K562 (cell line): ENCODE data around the gene ZNF138. TPM values are rescaled to one million over a fixed set of nuclear protein-coding genes. Genes with fewer than 3 reads are reported as not detected.

Experiments
- ATAC-seq: fragments of 200-7000 bp; cut with Tn5 transposase; 3 replicates; pipeline ENCODE4 v1.9.1; 2020; ENCODE audit warnings: moderate library complexity
- BruUV-seq: library from RNA; stranded (reverse); fragments of 400-500 nt; replicated peaks from 2 replicates; lab custom pipeline; 2021; lab: Mats Ljungman, UMichigan
- CTCF ChIA-PET: fragments of 300-600 bp; formaldehyde crosslinking; extraction: SDS; loops from one replicate; lab custom pipeline; 2021; ENCODE audit warnings: low intra/inter-chr PET ratio; lab: Yijun Ruan, JAX
- POLR2A ChIA-PET: fragments of 300-600, 350-650 bp; sonication (Branson Sonifier 250); formaldehyde crosslinking; extraction: SDS; loops from one replicate; lab custom pipeline; 2021; ENCODE audit warnings: antibody characterized with exemption, inconsistent platforms; lab: Yijun Ruan, JAX
- DNase-seq, 4 experiments: peaks; one replicate each; pipeline versions ENCODE4 v3.0.0 to v3.0.0-alpha.2; 2011 to 2018; ENCODE audit warnings: low spot score in 3 of 4, mixed read lengths in 3 of 4; ENCODE audit errors: extremely low read depth in 1 of 4
- FAIRE-seq: peaks from 2 replicates; lab custom pipeline; 2011; peaks lifted over from hg19 to GRCh38; lab: Jason Lieb, UNC
- H2AFZ ChIP-seq: 2 replicates; pipeline ENCODE4 v1.6.0; 2011; ENCODE audit warnings: low read depth, low read length, control low read depth, inconsistent platforms
- H3K27ac ChIP-seq: fragments of 200-600 bp; 3 replicates; pipeline ENCODE4 v1.8.0; 2011; ENCODE audit warnings: low read depth, mild to moderate bottlenecking, control low read depth, inconsistent platforms, low read length, moderate library complexity, mixed read lengths; ENCODE audit errors: extremely low read depth
- H3K27me3 ChIP-seq, 2 experiments: fragments of 300-600 bp in 1 of 2; 2 replicates in 1 of 2; 3 replicates in 1 of 2; pipeline versions ENCODE4 v1.6.0 to v1.8.0; 2011; ENCODE audit warnings: inconsistent platforms in 2 of 2, low read length in 2 of 2, mild to moderate bottlenecking in 1 of 2, mixed read lengths in 1 of 2, moderate library complexity in 1 of 2; ENCODE audit not compliant: control insufficient read depth in 2 of 2, insufficient read depth in 2 of 2
- H3K36me3 ChIP-seq: fragments of 300-600 bp; 3 replicates; pipeline ENCODE4 v1.8.0; 2011; ENCODE audit warnings: mild to moderate bottlenecking, low read length, inconsistent platforms; ENCODE audit not compliant: control insufficient read depth, insufficient read depth
- H3K4me1 ChIP-seq, 2 experiments: fragments of 200-600 bp in 1 of 2; replicated peaks in 1 of 2; 2 replicates in 1 of 2; 3 replicates in 1 of 2; pipeline versions ENCODE4 v1.5.1 to v1.8.0; 2011; ENCODE audit warnings: inconsistent platforms in 2 of 2, low read length in 2 of 2, mild to moderate bottlenecking in 1 of 2, mixed read lengths in 1 of 2, moderate library complexity in 1 of 2; ENCODE audit not compliant: control insufficient read depth in 2 of 2, insufficient read depth in 2 of 2
- H3K4me2 ChIP-seq: 2 replicates; pipeline ENCODE4 v1.6.1; 2011; ENCODE audit warnings: low read length, control low read depth, inconsistent platforms, mixed read lengths; ENCODE audit not compliant: insufficient read depth
- H3K4me3 ChIP-seq: fragments of 200-600 bp; sonication (generic), shearing (Covaris generic); 2 replicates; pipeline ENCODE4 v1.5.1; 2016; ENCODE audit warnings: control low read depth, inconsistent platforms
- H3K79me2 ChIP-seq: fragments of 200-600 bp; 3 replicates; pipeline ENCODE4 v1.8.0; 2011; ENCODE audit warnings: low read length, inconsistent platforms; ENCODE audit not compliant: control insufficient read depth, insufficient read depth
- H3K9ac ChIP-seq, 2 experiments: 2 replicates each; pipeline versions ENCODE4 v1.6.0 to v1.6.1; 2011; ENCODE audit warnings: low read depth in 2 of 2, low read length in 2 of 2, control low read depth in 1 of 2, inconsistent platforms in 1 of 2, mild to moderate bottlenecking in 1 of 2, mixed read lengths in 1 of 2; ENCODE audit not compliant: insufficient read depth in 1 of 2
- H3K9me1 ChIP-seq: one replicate; pipeline ENCODE4 v1.6.0; 2011; ENCODE audit warnings: inconsistent platforms, mild to moderate bottlenecking, low read length, moderate library complexity; ENCODE audit not compliant: control insufficient read depth, insufficient read depth
- H3K9me3 ChIP-seq: replicated peaks from 2 replicates; pipeline ENCODE4 v1.5.1; 2011; ENCODE audit warnings: low read depth, low read length, inconsistent platforms; ENCODE audit not compliant: control insufficient read depth, insufficient read depth
- H4K20me1 ChIP-seq: replicated peaks from 2 replicates; pipeline ENCODE4 v1.6.1; 2011; ENCODE audit warnings: low read length, inconsistent platforms, mixed read lengths; ENCODE audit not compliant: control insufficient read depth, insufficient read depth
- IFI16 ChIP-seq: fragments of 250-450 bp; sonication (Bioruptor Pico); IDR thresholded peaks from 2 replicates; pipeline ENCODE4 v2.1.2; 2022; ENCODE audit warnings: mild to moderate bottlenecking, inconsistent platforms
- NFIC ChIP-seq: fragments of 450-650 bp; IDR thresholded peaks from 2 replicates; pipeline ENCODE4 v1.6.1; 2017; ENCODE audit warnings: mild to moderate bottlenecking, inconsistent platforms
- RBFOX2 ChIP-seq: fragments of 200-400 bp; formaldehyde crosslinking; IDR thresholded peaks from 2 replicates; pipeline ENCODE4 v1.6.1; 2017; ENCODE audit warnings: low read depth, mild to moderate bottlenecking, low read length, moderate library complexity
- SAFB2 ChIP-seq: fragments of 200-400 bp; formaldehyde crosslinking; IDR thresholded peaks from 2 replicates; pipeline ENCODE4 v1.6.1; 2018; ENCODE audit warnings: borderline replicate concordance, low read length, low read depth, moderate library complexity; ENCODE audit not compliant: severe bottlenecking
- TEAD2 ChIP-seq: fragments of 450-650 bp; IDR thresholded peaks from 2 replicates; pipeline ENCODE4 v1.6.1; 2016; ENCODE audit warnings: missing genetic modification characterization, control low read depth, missing compliant biosample characterization
- ZNF184 ChIP-seq: sonication (generic); formaldehyde crosslinking; IDR thresholded peaks from 2 replicates; pipeline ENCODE4 v1.5.0; 2020; ENCODE audit warnings: missing genetic modification reagents
- WGBS: fragments of 100-300 bp; shearing (Covaris generic); methylation state at CpG from one replicate; pipeline ENCODE4 v1.1.6; 2016; ENCODE audit warnings: low coverage, mixed read lengths; ENCODE audit not compliant: insufficient coverage; ENCODE audit errors: missing lambda C conversion rate; 5-methylcytosine and 5-hydroxymethylcytosine counted together
- in situ Hi-C: fragments of 300-500 bp; cut with MboI; formaldehyde crosslinking; loops from 4 replicates; pipeline ENCODE4 v1.15.0; 2018; ENCODE audit warnings: inconsistent platforms, mixed read lengths
- intact Hi-C: fragments of 100-400 bp; cut with micrococcal nuclease; formaldehyde crosslinking; loops from 2 replicates; pipeline ENCODE4 v1.14.2; 2022
- polyA plus RNA-seq, 8 experiments: library from polyadenylated mRNA; depleted of rRNA in 4 of 8; stranded (reverse) in 5 of 8; unstranded in 3 of 8; fragments of >200 nt; fragmentation: Nextera tagmentation in 2 of 8; fragmentation: Illumina TruSeq in 1 of 8; extraction: Ambion mirVana in 2 of 8; extraction: Trizol in 1 of 8; gene quantifications; 2 replicates each; pipeline versions ENCODE4 v1.2.1 to v1.2.3, GENCODE V29; 2011 to 2014; ENCODE audit warnings: inconsistent platforms in 1 of 8, missing spikeins in 1 of 8
- total RNA-seq, 7 experiments: library from RNA; depleted of rRNA in 6 of 7; stranded (reverse); fragments of >200 nt in 6 of 7; fragmentation: Illumina TruSeq in 2 of 7; extraction: Trizol in 2 of 7; gene quantifications; 2 replicates each; pipeline versions ENCODE4 v1.2.1 to v1.2.3, GENCODE V29; 2011 to 2021; ENCODE audit warnings: low replicate concordance in 1 of 7

Gene ZNF138
- total and polyA plus RNA-seq, 9 of the 15 experiments (the other 6 are each of a cell fraction or from before 2014, with no cell fraction given) = 14.6 to 34.9 (median 22.6) TPM

DNA sequence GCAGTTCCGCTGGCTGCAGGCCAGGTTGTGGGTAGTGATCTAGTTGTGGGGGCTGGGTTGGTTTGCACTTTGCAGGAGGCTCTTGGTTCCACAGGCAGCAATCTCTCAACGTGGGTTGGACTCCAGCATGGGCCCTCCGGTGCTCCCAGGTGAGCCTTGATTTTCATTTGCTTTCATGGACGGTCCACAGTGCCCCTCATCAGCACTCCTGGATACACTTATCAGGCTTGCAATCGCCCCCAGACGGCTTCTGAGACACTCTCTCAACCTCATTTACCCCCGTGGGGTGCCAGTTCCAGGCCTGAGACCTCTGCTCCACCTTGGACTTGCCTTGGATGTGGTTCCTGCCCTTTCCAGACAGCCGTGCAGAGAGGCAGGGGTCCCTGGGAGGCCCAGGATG, 77.5 kb downstream of the ZNF138 start:
- FAIRE-seq = no peak
- H3K9me1 ChIP-seq = no peaks in the 10 kb centered on the region
- no peak overlapping the region for H3K9ac ChIP-seq
- in situ Hi-C loops (no loop called here), intact Hi-C loops (no loop called here)
- no peak for DNase-seq
- no peaks in the 10 kb centered on the region for H3K79me2 ChIP-seq
- H3K4me2 ChIP-seq = no peak overlapping the region
- peaks cover 5% of the 10 kb centered on the region for H3K9me3 ChIP-seq
- H3K4me3 ChIP-seq = no peak overlapping the region
- no peak for ATAC-seq
- no peaks in the 10 kb centered on the region for H3K36me3 ChIP-seq
- no peaks in the 10 kb centered on the region; a peak in 2 of 5 replicates for H3K27me3 ChIP-seq
- TF ChIP-seq SAFB2 (no peak), NFIC (peak; percentile 29; the same call in 1 of the 2 replicates), ZNF184 (CRISPR knock-in tag) (no peak), TEAD2 (tag) (no peak)
- TF ChIP-seq, all 486 proteins: peak for 1
- BruUV-seq = no TSS peak
- H4K20me1 ChIP-seq = no peaks in the 10 kb centered on the region
- ChIA-PET CTCF (no interaction called here), POLR2A (no interaction called here)
- H2AFZ ChIP-seq = no peak overlapping the region
- H3K4me1 ChIP-seq = peaks cover 0 to 7% of the 10 kb centered on the region in 2 experiments; a peak in 1 of 5 replicates
- 22% methylated on average over 8 of the region's 8 CpGs for WGBS
- no peak overlapping the region for H3K27ac ChIP-seq

- Histone ChIP-seq H3K4me3 (no peak overlapping the region), H3K4me1 (peaks cover 0 to 10% of the 10 kb centered on the region in 2 experiments; a peak in 1 of 5 replicates), H3K9me1 (no peaks in the 10 kb centered on the region), H2AFZ (0 out of 2 replicates have a peak overlapping the region, but pooled peaks have one; percentile 3), H3K9me3 (peaks cover 5% of the 10 kb centered on the region), H3K27ac (no peak overlapping the region), H4K20me1 (no peaks in the 10 kb centered on the region), H3K4me2 (no peak overlapping the region), H3K36me3 (no peaks in the 10 kb centered on the region), H3K9ac (no peak overlapping the region), H3K79me2 (no peaks in the 10 kb centered on the region), H3K27me3 (no peaks in the 10 kb centered on the region; a peak in 2 of 5 replicates)
- ATAC-seq (no peak), FAIRE-seq (no peak), DNase-seq (no peak)
- in situ Hi-C loops (no loop called here), intact Hi-C loops (no loop called here)
- CTCF ChIA-PET = no interaction called here
- no TSS peak for BruUV-seq
- POLR2A ChIA-PET = no interaction called here
- WGBS = 35% methylated on average over 35 of the region's 36 CpGs
- no peak for TF ChIP-seq RBFOX2
- no peak for TF ChIP-seq IFI16 (CRISPR knock-in tag)
Measured at GRCh38 chr7:64872351-64873154, 78.3 kb downstream of the ZNF138 start.
